Stimulated activated CD4-positive, alpha-beta T cell treated with anti-CD3 and anti-CD28 coated beads, Interleukin-2, amount 100 ng/mL, for 48 hours (primary cell): ENCODE measurements around the gene MYNN.
"Not testable (repeated sequence)": the region's sequence is repeated elsewhere in the genome, so short reads cannot be mapped to it uniquely, and the experiment has no call there.

ENCODE experiments used
- DNase-seq, 2 donors: peaks; one replicate each; pipeline ENCODE4 v3.0.0-alpha.2; 2020

Gene MYNN

GRCh38 chr3:169772897-169773816 is at the start of gene MYNN:
Gene MYNN, plus strand, starts transcription at chr3:169773396. Its CDS starts 900 bp downstream, at chr3:169774296.
- peak; percentile 83 to 89 for DNase-seq

- not testable (repeated sequence) for DNase-seq
Measured at GRCh38 chr3:169731857-169732256, 41.3 kb upstream of the MYNN start.

DNA sequence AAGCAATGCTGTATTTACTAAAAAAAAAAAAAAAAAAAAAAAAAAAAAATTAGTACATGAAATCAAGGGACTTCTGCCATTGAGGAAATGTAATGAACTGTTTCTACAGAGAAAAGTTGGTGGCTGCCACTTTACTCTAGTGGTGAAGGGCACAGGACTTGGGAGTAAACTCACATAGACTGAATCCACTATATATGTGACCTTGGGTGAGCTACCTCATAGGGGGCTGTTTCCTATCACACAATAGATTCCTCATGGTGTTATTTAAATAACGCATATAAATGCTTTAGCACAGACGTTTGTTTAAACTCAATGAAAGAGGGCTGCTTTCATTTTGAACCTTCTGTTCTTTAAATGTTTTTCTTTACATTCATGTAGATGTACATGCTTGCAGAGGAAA is 34.1 kb upstream of the MYNN start:
- DNase-seq = no peak

- DNase-seq = no peak
Measured at GRCh38 chr3:169744366-169745054, 28.7 kb upstream of the MYNN start.

GRCh38 chr3:169746924-169747323 is 26.3 kb upstream of the MYNN start:
- DNase-seq = no peak

GRCh38 chr3:169748670-169749069 is 24.5 kb upstream of the MYNN start:
- no peak for DNase-seq

DNA sequence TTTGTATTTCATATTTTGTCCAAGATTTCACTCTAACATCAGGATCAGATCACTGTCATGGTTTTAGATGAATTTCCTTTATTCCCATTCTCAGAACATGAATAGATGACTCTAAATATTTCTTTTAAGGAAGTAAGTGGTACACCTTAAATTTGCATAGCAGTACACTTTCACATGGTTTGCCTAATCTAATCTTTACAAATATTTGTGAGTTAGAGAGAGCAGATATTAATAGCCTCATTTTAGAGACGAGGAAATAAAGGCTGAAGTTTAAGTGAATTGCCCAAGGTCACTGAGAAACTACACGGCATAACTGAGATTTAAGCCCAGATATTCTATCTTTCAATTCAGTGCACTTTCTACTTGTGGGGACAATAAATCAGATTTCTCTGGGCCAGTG is 22.5 kb upstream of the MYNN start:
- DNase-seq = no peak

DNA sequence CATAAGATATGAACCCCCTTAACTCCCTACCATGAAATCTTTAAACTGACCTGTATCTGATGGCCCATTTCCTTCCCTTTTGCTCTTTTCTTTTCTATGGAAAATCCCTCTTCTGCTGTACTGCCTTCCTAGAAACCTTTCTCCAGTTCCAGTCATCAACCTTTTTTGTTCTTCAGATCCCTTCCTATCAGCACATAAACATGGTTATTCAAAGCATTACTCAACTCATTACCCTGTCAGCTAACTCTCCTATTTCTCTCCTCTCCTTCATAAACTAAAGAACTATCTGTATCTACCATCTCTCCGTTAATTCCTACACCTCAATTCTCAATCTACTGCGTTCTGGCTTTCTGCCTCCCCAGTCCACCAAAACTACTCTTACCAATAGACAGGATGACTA is 21.3 kb upstream of the MYNN start:
- DNase-seq = no peak

GRCh38 chr3:169754711-169755110 is 18.5 kb upstream of the MYNN start:
- no peak for DNase-seq

- no peak for DNase-seq
Measured at GRCh38 chr3:169755488-169755887, 17.7 kb upstream of the MYNN start.

DNA sequence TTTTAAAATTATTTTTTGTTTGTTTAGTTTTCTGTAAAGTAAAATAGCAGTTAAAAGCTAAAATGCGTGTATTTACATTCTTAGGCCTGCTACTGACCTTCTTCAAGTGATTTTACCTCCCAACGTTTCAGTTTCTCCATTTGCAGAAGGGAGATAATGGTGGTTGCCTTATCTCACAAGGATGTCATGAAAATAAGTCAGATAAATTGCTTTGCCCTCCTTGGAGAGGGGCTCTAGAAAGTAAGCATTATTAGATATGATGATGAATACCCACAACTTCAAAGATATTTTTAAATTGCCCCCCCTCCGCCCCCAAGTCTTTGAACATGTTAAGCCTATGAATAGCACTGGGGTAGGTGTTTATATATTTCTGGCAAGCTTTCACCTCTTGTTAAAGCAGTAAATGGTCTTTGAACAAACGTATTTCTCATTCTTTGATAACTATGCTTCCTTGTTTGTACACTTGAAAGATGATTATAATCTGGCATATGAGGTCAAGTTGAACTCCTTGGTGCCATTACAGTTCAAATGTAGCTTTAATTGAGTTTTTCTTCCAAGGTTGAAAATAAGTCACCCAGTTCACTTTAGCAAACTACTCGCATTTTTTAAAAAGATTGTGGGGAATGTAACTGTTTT is 14.7 kb upstream of the MYNN start:
- DNase-seq = no peak

DNA sequence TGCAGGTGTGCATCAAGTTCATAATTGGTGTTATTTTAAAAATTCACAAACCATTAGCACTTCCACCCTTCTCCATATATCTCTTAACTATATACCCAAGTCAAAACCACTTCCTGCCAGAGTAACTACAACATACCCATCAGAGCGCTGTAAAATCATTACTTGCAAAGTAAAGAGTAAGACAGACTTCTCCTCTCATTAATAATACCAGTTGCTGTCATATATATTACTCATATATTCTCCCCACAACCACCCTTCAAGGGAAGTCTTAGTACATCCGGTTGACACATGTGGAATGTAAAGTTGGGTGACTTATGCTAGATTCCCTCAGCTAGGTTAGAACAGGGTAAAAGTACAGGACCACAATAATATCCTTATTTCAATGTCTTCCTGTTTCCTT is 13.9 kb upstream of the MYNN start:
- no peak for DNase-seq

DNA sequence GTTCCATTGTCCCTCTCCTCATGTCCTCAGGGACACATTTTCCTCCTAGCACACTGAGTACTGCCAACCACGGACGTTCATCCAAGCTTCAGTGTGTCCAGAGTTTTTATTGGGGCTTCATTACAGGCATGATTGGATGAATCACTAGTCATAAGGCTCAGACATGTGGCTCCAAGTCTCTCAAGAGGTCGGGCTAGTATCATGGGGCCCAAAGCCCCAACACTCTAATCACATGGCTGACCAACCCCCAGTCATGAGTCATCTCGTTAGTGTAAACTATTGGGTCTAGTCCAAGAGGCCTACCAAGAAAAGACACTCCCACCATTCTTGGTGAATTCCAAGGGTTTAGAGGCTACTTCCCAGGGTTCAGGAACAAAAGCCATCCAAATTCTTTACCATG is 12.7 kb upstream of the MYNN start:
- no peak for DNase-seq

GRCh38 chr3:169764312-169764881 is 8.8 kb upstream of the MYNN start:
- peak; percentile 50 to 52 for DNase-seq

DNA sequence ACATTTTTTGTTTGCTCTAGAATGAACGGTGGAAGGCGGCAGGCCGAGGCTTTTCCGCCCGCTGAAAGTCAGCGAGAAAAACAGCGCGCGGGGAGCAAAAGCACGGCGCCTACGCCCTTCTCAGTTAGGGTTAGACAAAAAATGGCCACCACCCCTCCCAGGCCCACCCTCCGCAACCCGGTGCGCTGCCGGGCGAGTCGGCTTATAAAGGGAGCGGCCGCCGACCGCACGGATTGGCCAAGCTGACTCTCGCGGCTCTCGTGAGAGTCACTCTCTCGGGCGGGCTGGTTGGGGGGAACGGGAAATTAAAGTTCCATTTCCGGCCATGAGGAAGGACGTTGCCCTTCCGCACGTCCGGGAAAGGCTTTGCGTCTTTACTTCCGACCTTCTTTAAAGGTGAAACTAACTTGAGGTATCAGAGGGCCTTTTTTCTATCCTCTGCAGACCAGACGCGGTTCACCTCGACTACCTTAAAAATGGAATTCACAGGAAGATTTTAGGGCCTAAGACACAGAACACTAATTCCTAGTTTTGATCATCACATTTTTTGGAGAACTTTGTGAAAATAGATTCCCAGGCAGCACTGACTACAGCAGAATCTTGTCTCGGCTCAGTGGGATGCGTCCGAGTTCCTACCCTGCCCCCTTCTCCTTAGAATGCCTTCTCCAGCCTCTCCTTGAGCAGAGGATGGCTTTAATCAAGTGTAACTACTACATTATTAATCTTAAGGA is 8.1 kb upstream of the MYNN start, which contains the start of gene TERC:
Gene TERC (minus strand): TSS at position 179 of the 731 bp plus-strand sequence.
- DNase-seq = peak; percentile 84 to 85

- peak; percentile 48 to 54 for DNase-seq
Measured at GRCh38 chr3:169769287-169770181, 3.7 kb upstream of the MYNN start, which contains the start of gene ACTRT3. Gene ACTRT3, minus strand, starts transcription at chr3:169769561. Its CDS starts 41 bp downstream, at chr3:169769520.

DNA sequence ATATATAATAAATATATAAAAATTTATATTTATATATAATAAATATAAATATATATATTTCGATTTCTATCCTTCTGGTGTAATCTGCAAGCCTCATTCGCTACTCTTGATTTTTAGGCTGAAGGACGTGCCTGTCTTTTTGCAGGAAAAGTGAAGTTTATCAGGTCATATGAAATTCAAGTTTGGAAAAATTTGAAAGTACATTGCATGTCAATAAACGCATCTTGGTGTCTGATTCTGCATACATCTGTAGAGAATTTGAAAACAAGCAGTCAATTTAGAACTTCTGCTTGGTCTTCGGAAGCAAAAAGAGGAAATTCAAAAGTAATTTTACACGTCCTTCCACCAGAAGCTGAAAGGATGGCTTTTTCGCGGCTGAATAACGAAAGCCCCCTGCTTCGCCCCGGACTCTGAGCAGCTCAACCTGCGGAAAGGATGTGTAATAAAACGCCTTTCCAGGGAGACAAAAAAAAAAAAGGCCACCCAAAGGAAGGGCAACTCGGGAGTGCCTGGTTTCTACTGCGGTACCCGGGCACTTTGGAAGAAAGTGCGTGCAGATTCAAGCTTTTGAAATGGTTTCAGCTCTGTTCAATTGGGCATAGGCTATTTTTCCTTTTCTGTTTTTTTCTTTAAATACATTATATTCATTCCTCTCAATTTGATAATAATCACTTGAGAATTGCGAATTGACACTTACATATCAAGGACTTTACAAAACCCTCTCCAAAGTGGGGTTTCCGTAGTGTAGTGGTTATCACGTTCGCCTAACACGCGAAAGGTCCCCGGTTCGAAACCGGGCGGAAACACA is 1.5 kb upstream of the MYNN start:
- peak; percentile 66 for DNase-seq

DNA sequence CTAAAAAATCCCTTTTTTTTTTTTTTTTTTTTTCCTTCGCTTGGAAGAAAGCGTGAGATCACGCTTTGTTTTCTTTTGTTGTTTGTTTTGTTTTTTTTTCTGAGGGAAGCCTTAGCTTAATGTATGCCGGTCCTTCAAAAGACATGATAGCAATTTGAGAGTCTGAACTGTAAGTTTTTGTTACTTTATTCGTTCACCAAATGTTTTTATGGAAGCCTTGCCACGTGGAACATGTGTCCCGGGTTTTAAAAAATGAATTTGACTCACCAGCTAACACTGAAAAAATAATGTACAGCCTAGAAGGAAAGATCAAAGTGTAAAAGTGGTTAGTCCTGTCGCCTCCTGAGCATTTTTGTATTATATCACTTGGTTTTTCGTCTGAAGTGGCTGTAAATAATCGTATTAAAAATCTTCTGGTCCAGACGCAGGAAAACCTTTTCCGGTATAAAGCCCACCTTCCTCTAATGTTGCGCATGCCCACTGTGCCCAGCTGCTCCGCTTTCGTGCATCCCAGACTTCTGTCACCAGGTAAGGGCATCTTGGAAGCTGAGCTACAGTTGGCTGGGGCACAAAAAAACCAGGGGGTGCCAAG is 795 bp upstream of the MYNN start:
- no peak for DNase-seq

GRCh38 chr3:169774186-169774585 is 990 bp downstream of the MYNN start:
- DNase-seq = no peak

DNA sequence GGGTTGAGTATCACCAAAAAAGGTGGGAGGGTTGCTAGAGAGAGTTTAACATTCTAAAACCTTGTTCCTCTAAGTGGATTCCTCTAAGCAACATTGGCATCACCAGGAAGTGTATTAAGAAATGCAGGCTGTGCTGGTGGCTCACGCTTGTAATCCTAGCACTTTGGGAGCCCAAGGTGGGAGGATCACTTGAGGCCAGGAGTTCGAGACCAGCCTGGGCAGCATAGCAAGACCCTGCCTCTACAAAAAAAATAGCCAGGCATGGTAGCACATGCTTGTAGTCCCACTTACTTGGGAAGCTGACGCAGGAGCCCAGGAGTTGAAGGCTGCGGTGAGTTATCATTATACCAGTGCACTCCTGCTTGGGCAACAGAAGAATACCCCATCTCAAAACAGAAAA is 4.6 kb downstream of the MYNN start:
- no peak for DNase-seq
